Activated CD4-positive, CD25-positive, alpha-beta regulatory T cell (primary cell): ENCODE data around the gene ERCC2.

Experiments used
- DNase-seq, 4 experiments: peaks; one replicate each; lab custom pipeline; 2025; lab: John Stamatoyannopoulos, UW

The ERCC2 gene

DNA sequence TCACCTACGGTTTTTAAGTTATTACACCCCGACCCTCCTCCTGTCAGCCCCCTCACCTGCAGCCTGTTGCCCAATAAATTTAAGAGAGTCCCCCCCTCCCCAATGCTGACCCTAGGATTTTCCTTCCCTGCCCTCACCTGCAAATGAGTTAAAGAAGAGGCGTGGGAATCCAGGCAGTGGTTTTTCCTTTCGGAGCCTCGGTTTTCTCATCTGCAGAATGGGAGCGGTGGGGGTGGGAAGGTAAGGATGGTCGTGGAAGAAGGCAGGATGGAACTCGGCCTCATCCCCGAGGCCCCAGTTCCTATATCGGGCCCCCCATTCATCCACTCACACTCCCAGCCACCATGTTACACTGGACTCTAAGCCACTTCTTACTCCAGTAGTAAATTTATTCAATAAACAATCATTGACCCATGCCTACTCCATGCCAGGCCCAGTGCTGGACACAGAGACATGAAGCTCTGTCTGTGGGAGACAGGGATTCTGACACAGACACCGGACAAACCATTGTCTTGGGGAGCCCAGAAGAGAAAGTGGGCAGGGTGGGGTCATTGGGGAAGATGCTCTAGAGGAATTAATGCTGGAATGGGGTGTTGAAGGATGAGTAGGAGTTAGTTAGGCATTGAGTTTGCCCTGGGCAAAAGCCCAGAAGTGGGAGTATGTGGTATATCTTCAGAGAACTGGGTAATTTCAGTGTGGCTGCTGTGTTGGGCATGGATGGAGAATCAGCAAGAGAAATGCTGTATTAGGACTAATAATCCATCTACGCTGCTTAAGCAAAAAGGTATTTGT lies 66.9 kb downstream of the ERCC2 start:
- DNase-seq = no peak

DNA sequence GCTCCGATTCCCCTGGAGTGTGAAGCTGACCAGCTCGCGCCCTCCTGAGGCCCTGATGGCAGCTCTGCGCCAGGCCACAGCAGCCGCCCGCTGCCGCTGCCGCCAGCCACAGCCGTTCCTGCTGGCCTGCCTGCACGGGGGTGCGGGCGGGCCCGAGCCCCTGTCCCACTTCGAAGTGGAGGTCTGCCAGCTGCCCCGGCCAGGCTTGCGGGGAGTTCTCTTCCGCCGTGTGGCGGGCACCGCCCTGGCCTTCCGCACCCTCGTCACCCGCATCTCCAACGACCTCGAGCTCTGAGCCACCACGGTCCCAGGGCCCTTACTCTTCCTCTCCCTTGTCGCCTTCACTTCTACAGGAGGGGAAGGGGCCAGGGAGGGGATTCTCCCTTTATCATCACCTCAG lies 68.0 kb downstream of the ERCC2 start:
- DNase-seq = no peak
